Measurements from ENCODE around the gene PTPRE. TPM values are rescaled to one million over a fixed set of nuclear protein-coding genes. Genes with fewer than 3 reads are reported as not detected.

The PTPRE gene
- total and polyA plus RNA-seq, 4 donors = 1.5 to 12.5 (median 3.7) TPM

DNA sequence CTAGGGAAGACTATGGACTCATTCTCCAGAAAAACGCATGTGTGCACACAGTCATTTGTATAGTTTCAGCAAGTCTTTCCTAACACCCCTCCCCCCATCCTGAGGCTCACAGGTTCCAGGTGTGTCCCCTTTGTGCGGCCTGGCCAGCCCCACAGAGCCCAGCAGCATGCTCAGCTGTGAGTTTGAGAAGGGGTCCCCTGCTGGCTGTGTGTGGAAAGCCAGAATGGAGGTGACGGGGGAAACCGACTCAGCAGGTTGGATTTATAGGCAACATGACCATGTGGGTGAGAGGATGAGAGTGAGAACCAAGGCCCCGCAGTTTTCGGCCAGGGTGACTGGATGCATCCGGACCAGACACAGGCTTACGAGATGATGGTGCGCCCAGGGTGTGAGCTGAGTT is 9.9 kb downstream of the PTPRE start:
- H3K9ac ChIP-seq (ENCODE audit: low read depth in 1 of 2, low read length in 2 of 2) = no peak overlapping the region
- no peaks in the 10 kb centered on the region for H3K4me1 ChIP-seq (ENCODE audit: control insufficient read depth in 4 of 4, insufficient read depth in 4 of 4, low read length in 3 of 4)
- no peak overlapping the region for H3K27ac ChIP-seq (ENCODE audit: low read depth in 1 of 2, low read length in 2 of 2)
- H3K36me3 ChIP-seq (ENCODE audit: control insufficient read depth in 4 of 4, insufficient read depth in 3 of 4, low read depth in 1 of 4, low read length in 3 of 4) = no peaks in the 10 kb centered on the region
- no peak for DNase-seq (ENCODE audit: low spot score)
- H3K27me3 ChIP-seq (ENCODE audit: control insufficient read depth in 4 of 4, insufficient read depth in 4 of 4, low read length in 3 of 4) = no peaks in the 10 kb centered on the region
- WGBS = 92% methylated on average over 9 of the region's 9 CpGs
- no peak overlapping the region for H3K4me3 ChIP-seq (ENCODE audit: low read depth in 1 of 3, low read length in 3 of 3)
- H3K9me3 ChIP-seq (ENCODE audit: control insufficient read depth in 4 of 4, low read length in 3 of 4) = no peaks in the 10 kb centered on the region
- TF ChIP-seq, protein P1, sequence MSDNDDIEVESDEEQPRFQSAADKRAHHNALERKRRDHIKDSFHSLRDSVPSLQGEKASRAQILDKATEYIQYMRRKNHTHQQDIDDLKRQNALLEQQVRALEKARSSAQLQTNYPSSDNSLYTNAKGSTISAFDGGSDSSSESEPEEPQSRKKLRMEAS (IDR thresholded peaks at IDR 0.05) = no peak
- TF ChIP-seq, protein P2, sequence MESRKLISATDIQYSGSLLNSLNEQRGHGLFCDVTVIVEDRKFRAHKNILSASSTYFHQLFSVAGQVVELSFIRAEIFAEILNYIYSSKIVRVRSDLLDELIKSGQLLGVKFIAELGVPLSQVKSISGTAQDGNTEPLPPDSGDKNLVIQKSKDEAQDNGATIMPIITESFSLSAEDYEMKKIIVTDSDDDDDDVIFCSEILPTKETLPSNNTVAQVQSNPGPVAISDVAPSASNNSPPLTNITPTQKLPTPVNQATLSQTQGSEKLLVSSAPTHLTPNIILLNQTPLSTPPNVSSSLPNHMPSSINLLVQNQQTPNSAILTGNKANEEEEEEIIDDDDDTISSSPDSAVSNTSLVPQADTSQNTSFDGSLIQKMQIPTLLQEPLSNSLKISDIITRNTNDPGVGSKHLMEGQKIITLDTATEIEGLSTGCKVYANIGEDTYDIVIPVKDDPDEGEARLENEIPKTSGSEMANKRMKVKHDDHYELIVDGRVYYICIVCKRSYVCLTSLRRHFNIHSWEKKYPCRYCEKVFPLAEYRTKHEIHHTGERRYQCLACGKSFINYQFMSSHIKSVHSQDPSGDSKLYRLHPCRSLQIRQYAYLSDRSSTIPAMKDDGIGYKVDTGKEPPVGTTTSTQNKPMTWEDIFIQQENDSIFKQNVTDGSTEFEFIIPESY (IDR thresholded peaks at IDR 0.05) = no peak

DNA sequence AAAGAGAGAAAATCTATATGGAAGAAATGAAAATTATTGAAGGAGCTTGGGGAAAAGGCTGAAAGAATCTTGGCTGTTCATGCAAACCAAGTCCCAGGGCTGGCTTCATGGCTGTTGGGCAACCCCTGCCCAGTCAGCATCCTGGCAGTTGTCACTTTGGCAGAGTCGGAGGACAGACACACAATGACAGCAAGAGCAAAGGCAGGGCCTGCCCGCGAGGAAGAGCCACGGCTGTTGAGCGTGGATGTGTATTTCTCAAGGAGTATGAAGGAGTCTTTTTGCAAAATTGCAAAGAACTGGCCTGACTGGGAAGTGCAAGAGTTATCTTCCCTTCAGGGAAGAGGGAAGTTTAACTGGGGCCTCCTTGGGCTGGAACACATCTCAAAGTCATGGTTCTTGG is 11.7 kb downstream of the PTPRE start:
- Histone ChIP-seq H3K36me3 (ENCODE audit: control insufficient read depth in 4 of 4, insufficient read depth in 3 of 4, low read depth in 1 of 4, low read length in 3 of 4) (no peaks in the 10 kb centered on the region), H3K9ac (ENCODE audit: low read depth in 1 of 2, low read length in 2 of 2) (no peak overlapping the region), H3K27me3 (ENCODE audit: control insufficient read depth in 4 of 4, insufficient read depth in 4 of 4, low read length in 3 of 4) (no peaks in the 10 kb centered on the region), H3K4me3 (ENCODE audit: low read depth in 1 of 3, low read length in 3 of 3) (no peak overlapping the region), H3K4me1 (ENCODE audit: control insufficient read depth in 4 of 4, insufficient read depth in 4 of 4, low read length in 3 of 4) (no peaks in the 10 kb centered on the region), H3K27ac (ENCODE audit: low read depth in 1 of 2, low read length in 2 of 2) (no peak overlapping the region), H3K9me3 (ENCODE audit: control insufficient read depth in 4 of 4, low read length in 3 of 4) (no peaks in the 10 kb centered on the region)
- 85% methylated on average over 5 of the region's 5 CpGs for WGBS
- TF ChIP-seq, protein P1 (IDR thresholded peaks at IDR 0.05) = no peak
- TF ChIP-seq NR2F2 (IDR thresholded peaks at IDR 0.05) (no peak), RAD21 (IDR thresholded peaks at IDR 0.05) (no peak), HNF4G (IDR thresholded peaks at IDR 0.05) (no peak), RXRA (IDR thresholded peaks at IDR 0.05) (no peak), SP1 (IDR thresholded peaks at IDR 0.05) (no peak), FOXA2 (IDR thresholded peaks at IDR 0.05) (no peak), EGR1 (IDR thresholded peaks at IDR 0.05; ENCODE audit: low read depth in 2 of 2) (no peak), YY1 (IDR thresholded peaks at IDR 0.05) (no peak), JUND (IDR thresholded peaks at IDR 0.05) (no peak), REST (IDR thresholded peaks at IDR 0.05) (no peak)
- DNase-seq (ENCODE audit: low spot score) = no peak

Measured in liver (tissue), 9 donors.